GM08714 (cell line): ENCODE results near the gene CNNM2.

Experiments
- H3K4me3 ChIP-seq: fragments of 200-500 bp; sonication (Bioruptor generic); 2 replicates; pipeline ENCODE4 v1.5.1; 2014; ENCODE audit warnings: mild to moderate bottlenecking, low read length, inconsistent platforms
- ZNF274 ChIP-seq: IDR thresholded peaks from 2 replicates; pipeline ENCODE4 v1.6.1; 2012; ENCODE audit warnings: mild to moderate bottlenecking, low read depth, low read length

Gene CNNM2

GRCh38 chr10:103078676-103079075 is 160.6 kb downstream of the CNNM2 start:
- H3K4me3 ChIP-seq = no peak overlapping the region
- TF ChIP-seq ZNF274 = no peak

- TF ChIP-seq ZNF274 = no peak
- H3K4me3 ChIP-seq = no peak overlapping the region
Measured at GRCh38 chr10:103079100-103079499, 161.0 kb downstream of the CNNM2 start.

GRCh38 chr10:103079946-103080345 is 161.9 kb downstream of the CNNM2 start:
- no peak overlapping the region for H3K4me3 ChIP-seq
- no peak for TF ChIP-seq ZNF274

- no peak for TF ChIP-seq ZNF274
- H3K4me3 ChIP-seq = no peak overlapping the region
Measured at GRCh38 chr10:103080891-103081581, 162.9 kb downstream of the CNNM2 start.

GRCh38 chr10:103082683-103083082 is 164.6 kb downstream of the CNNM2 start:
- no peak overlapping the region for H3K4me3 ChIP-seq
- no peak for TF ChIP-seq ZNF274

GRCh38 chr10:103083266-103083976 is 165.3 kb downstream of the CNNM2 start:
- H3K4me3 ChIP-seq = no peak overlapping the region
- TF ChIP-seq ZNF274 = no peak

GRCh38 chr10:103083977-103084320 is 165.9 kb downstream of the CNNM2 start:
- no peak overlapping the region for H3K4me3 ChIP-seq
- TF ChIP-seq ZNF274 = no peak

- no peak for TF ChIP-seq ZNF274
Measured at GRCh38 chr10:103086261-103086660, 168.2 kb downstream of the CNNM2 start.

GRCh38 chr10:103086799-103087198 is 168.7 kb downstream of the CNNM2 start:
- no peak for TF ChIP-seq ZNF274
- H3K4me3 ChIP-seq = no peak overlapping the region

More at GRCh38 chr10:103086261-103086660, 168.2 kb downstream of the CNNM2 start:
- H3K4me3 ChIP-seq = no peak overlapping the region

GRCh38 chr10:103089493-103089892 is 171.4 kb downstream of the CNNM2 start:
- no peak for TF ChIP-seq ZNF274

GRCh38 chr10:103090911-103091310 is 172.8 kb downstream of the CNNM2 start:
- no peak for TF ChIP-seq ZNF274
- no peak overlapping the region for H3K4me3 ChIP-seq

More at GRCh38 chr10:103089493-103089892, 171.4 kb downstream of the CNNM2 start:
- no peak overlapping the region for H3K4me3 ChIP-seq

- no peak overlapping the region for H3K4me3 ChIP-seq
- no peak for TF ChIP-seq ZNF274
Measured at GRCh38 chr10:103095005-103095404, 176.9 kb downstream of the CNNM2 start.

GRCh38 chr10:103096130-103096529 is 178.0 kb downstream of the CNNM2 start:
- H3K4me3 ChIP-seq = no peak overlapping the region
- no peak for TF ChIP-seq ZNF274

- TF ChIP-seq ZNF274 = no peak
- no peak overlapping the region for H3K4me3 ChIP-seq
Measured at GRCh38 chr10:103098240-103098639, 180.1 kb downstream of the CNNM2 start.

- no peak overlapping the region for H3K4me3 ChIP-seq
- no peak for TF ChIP-seq ZNF274
Measured at GRCh38 chr10:103100620-103101019, 182.5 kb downstream of the CNNM2 start.
